Right atrium auricular region (tissue), 2 donors: ENCODE measurements around the gene BCL2L11. TPM values are rescaled to one million over a fixed set of nuclear protein-coding genes. Genes with fewer than 3 reads are reported as not detected.

ENCODE experiments used
- DNase-seq: peaks from one replicate; pipeline ENCODE4 v3.0.0-alpha.2; 2019; ENCODE audit warnings: low spot score
- H3K27ac ChIP-seq, 2 donors: fragments of 200-600 bp; sonication (generic); 1 replicate in 1 of 2; 2 replicates in 1 of 2; pipeline ENCODE4 v1.5.1; 2016 to 2019
- H3K27me3 ChIP-seq, 2 donors: fragments of 200-600 bp; sonication (generic); one replicate each; pipeline versions ENCODE4 v1.5.1 to v1.6.0; 2017 to 2019
- H3K36me3 ChIP-seq: fragments of 200-600 bp; sonication (generic); one replicate; pipeline ENCODE4 v1.5.1; 2016
- H3K4me1 ChIP-seq, 2 donors: fragments of 200-600 bp; sonication (generic); one replicate each; pipeline versions ENCODE4 v1.5.1 to v1.6.0; 2017 to 2019
- H3K4me3 ChIP-seq, 2 donors: fragments of 200-600 bp; sonication (generic); 1 replicate in 1 of 2; 2 replicates in 1 of 2; pipeline ENCODE4 v1.5.1; 2017 to 2019; ENCODE audit warnings: mild to moderate bottlenecking in 1 of 2, moderate library complexity in 1 of 2
- H3K9me3 ChIP-seq, 2 donors: fragments of 200-600 bp; sonication (generic); one replicate each; pipeline ENCODE4 v1.5.1; 2019
- total RNA-seq, 2 donors: library from RNA; depleted of rRNA; stranded (reverse); fragments of >200 nt; gene quantifications; one replicate each; pipeline ENCODE4 v1.1.0, GENCODE V29; 2016
- TF ChIP-seq, protein P1 (sequence below), 2 donors: fragments of 200-600 bp; sonication (generic); IDR thresholded peaks; one replicate each; pipeline ENCODE4 v1.5.1; 2019; ENCODE audit warnings: antibody characterized with exemption in 2 of 2

BCL2L11 gene
- total RNA-seq, 2 donors from 2014 or later = 9.2 to 14.0 TPM

DNA sequence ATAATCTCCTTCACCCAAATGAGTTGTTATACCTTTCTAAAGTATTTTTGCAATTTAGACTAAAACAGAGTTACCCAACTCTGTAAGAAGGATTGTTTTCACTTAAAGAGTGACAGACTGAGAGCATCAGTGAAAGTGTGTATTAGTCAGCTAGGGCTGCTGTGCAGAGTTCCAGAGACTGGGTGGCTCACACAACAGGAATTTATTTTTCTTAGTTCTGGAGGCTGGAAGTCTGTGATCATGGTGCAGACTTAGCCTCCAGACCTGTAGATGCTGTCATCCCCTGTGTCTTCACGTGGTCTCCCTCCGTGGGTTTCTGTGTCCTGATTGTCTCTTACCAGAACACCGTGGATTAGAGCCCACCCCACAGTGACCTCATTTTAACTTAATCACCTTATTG, 40.0 kb downstream of the BCL2L11 start:
- TF ChIP-seq, protein P1, sequence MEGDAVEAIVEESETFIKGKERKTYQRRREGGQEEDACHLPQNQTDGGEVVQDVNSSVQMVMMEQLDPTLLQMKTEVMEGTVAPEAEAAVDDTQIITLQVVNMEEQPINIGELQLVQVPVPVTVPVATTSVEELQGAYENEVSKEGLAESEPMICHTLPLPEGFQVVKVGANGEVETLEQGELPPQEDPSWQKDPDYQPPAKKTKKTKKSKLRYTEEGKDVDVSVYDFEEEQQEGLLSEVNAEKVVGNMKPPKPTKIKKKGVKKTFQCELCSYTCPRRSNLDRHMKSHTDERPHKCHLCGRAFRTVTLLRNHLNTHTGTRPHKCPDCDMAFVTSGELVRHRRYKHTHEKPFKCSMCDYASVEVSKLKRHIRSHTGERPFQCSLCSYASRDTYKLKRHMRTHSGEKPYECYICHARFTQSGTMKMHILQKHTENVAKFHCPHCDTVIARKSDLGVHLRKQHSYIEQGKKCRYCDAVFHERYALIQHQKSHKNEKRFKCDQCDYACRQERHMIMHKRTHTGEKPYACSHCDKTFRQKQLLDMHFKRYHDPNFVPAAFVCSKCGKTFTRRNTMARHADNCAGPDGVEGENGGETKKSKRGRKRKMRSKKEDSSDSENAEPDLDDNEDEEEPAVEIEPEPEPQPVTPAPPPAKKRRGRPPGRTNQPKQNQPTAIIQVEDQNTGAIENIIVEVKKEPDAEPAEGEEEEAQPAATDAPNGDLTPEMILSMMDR (IDR thresholded peaks at IDR 0.05) = no peak
- H3K27me3 ChIP-seq = no peaks in the 10 kb centered on the region
- H3K36me3 ChIP-seq = no peaks in the 10 kb centered on the region
- H3K4me3 ChIP-seq = no peak overlapping the region
- DNase-seq = no peak
- peaks cover 0 to 42% of the 10 kb centered on the region in 2 donors for H3K4me1 ChIP-seq
- no peak overlapping the region for H3K27ac ChIP-seq
- no peaks in the 10 kb centered on the region for H3K9me3 ChIP-seq

DNA sequence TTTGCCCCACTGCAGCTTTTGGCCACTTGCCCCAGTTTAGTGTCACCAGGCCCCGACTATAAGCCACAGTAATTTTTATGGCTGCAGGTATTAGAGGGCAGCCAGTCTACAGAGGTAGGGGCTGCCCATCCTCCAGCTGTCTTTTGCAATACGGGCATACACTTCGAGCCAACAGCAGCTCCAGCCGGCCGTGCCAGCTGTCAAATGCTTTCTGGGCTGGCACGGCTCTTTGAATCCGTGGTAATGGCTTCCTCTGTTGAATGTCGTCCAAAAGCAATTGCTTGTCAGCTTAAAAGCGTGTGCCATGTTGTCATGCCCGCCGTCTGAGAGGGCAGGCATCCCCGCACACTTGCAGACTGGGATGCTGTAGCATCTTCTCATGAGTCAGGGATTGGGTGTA, 41.3 kb downstream of the BCL2L11 start:
- no peaks in the 10 kb centered on the region for H3K27me3 ChIP-seq
- H3K36me3 ChIP-seq = peaks cover 4% of the 10 kb centered on the region
- H3K4me1 ChIP-seq = peaks cover 0 to 42% of the 10 kb centered on the region in 2 donors
- H3K4me3 ChIP-seq = no peak overlapping the region
- no peak for DNase-seq
- TF ChIP-seq, protein P1 (IDR thresholded peaks at IDR 0.05) = no peak
- no peak overlapping the region for H3K27ac ChIP-seq
- no peaks in the 10 kb centered on the region for H3K9me3 ChIP-seq

DNA sequence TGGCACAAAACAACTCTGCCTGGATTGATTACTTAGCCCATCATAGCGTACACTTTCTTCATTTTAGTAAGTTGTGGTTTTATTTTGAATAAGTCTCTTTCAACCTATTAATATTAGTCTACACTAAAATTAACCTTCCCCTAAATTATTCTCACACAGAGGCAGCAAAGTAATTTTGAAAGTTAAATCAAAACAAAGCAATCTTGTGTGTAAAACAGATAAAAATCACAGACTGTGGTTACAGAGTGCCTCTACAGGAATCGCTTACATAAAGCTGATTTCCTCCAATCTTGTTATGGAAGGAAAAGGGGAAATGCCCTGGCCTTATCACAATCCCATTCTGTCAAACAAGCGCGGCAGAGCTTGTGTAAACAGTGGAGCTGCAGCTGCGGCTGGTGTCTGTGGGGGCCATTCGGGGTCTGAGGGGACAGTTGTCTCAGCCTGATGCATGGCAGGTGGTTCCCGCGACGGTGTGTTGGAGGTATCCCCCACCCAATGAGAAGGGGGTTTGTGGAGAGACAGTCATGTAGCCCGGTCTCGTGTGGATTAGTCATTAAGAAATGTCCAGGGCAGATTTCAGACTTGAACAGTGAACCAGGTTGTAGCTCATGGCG, 42.1 kb downstream of the BCL2L11 start:
- H3K9me3 ChIP-seq = no peaks in the 10 kb centered on the region
- TF ChIP-seq, protein P1 (IDR thresholded peaks at IDR 0.05) = no peak
- no peak overlapping the region for H3K4me3 ChIP-seq
- no peak overlapping the region for H3K27ac ChIP-seq
- peaks cover 4% of the 10 kb centered on the region for H3K36me3 ChIP-seq
- peaks cover 0 to 42% of the 10 kb centered on the region in 2 donors for H3K4me1 ChIP-seq
- DNase-seq = no peak
- H3K27me3 ChIP-seq = no peaks in the 10 kb centered on the region

DNA sequence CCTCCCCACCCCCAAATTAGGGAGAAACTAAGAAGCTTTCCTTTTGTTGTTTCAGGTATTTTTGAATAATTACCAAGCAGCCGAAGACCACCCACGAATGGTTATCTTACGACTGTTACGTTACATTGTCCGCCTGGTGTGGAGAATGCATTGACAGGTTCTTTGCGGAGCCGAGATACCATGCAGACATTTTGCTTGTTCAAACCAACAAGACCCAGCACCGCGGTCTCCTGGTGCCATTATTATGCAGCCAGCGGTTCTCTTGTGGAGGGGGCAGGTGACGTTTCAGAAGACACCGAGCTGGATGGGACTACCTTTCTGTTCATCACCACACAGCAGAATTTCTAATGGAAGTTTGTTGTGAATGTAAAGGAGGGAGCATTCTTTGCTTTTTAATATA, 43.4 kb downstream of the BCL2L11 start:
- peaks cover 0 to 39% of the 10 kb centered on the region in 2 donors for H3K4me1 ChIP-seq
- H3K4me3 ChIP-seq = no peak overlapping the region
- peaks cover 4% of the 10 kb centered on the region for H3K36me3 ChIP-seq
- no peak for DNase-seq
- H3K27ac ChIP-seq = no peak overlapping the region
- no peaks in the 10 kb centered on the region for H3K27me3 ChIP-seq
- TF ChIP-seq, protein P1 (IDR thresholded peaks at IDR 0.05) = no peak
- no peaks in the 10 kb centered on the region for H3K9me3 ChIP-seq

DNA sequence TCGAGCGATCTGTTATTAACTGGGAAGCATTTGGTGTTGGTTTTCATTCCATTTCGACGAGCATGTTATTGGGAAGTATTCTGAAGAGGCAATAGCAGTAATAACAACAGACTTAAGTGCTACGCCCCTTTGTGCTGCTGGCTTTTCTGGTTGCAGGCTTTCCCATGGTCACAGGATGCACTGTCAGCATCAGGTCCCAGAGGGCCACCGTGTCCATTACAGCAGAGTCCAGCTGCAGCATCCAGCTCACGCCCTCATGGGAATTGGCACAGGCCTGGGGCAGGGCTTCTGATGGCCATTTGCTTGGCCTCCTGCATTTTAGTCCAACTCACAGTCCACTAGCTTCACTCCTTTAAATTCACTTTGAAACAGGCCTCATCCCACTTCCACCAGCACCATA, 44.4 kb downstream of the BCL2L11 start:
- H3K4me3 ChIP-seq = no peak overlapping the region
- no peaks in the 10 kb centered on the region for H3K9me3 ChIP-seq
- peaks cover 0 to 29% of the 10 kb centered on the region in 2 donors for H3K4me1 ChIP-seq
- peaks cover 4% of the 10 kb centered on the region for H3K36me3 ChIP-seq
- TF ChIP-seq, protein P1 (IDR thresholded peaks at IDR 0.05) = no peak
- no peak for DNase-seq
- no peak overlapping the region for H3K27ac ChIP-seq
- H3K27me3 ChIP-seq = no peaks in the 10 kb centered on the region

- H3K4me1 ChIP-seq = peaks cover 0 to 19% of the 10 kb centered on the region in 2 donors
- H3K4me3 ChIP-seq = no peak overlapping the region
- H3K36me3 ChIP-seq = peaks cover 4% of the 10 kb centered on the region
- no peaks in the 10 kb centered on the region for H3K9me3 ChIP-seq
- no peak for DNase-seq
- H3K27ac ChIP-seq = no peak overlapping the region
- TF ChIP-seq, protein P1 (IDR thresholded peaks at IDR 0.05) = no peak
- no peaks in the 10 kb centered on the region for H3K27me3 ChIP-seq
Measured at GRCh38 chr2:111166115-111166514, 45.4 kb downstream of the BCL2L11 start.
